ENCODE measurements around the gene PLXNA2.

- TF ChIP-seq, protein P1, sequence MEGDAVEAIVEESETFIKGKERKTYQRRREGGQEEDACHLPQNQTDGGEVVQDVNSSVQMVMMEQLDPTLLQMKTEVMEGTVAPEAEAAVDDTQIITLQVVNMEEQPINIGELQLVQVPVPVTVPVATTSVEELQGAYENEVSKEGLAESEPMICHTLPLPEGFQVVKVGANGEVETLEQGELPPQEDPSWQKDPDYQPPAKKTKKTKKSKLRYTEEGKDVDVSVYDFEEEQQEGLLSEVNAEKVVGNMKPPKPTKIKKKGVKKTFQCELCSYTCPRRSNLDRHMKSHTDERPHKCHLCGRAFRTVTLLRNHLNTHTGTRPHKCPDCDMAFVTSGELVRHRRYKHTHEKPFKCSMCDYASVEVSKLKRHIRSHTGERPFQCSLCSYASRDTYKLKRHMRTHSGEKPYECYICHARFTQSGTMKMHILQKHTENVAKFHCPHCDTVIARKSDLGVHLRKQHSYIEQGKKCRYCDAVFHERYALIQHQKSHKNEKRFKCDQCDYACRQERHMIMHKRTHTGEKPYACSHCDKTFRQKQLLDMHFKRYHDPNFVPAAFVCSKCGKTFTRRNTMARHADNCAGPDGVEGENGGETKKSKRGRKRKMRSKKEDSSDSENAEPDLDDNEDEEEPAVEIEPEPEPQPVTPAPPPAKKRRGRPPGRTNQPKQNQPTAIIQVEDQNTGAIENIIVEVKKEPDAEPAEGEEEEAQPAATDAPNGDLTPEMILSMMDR (IDR thresholded peaks at IDR 0.05): no peak
- no peak for TF ChIP-seq POLR2A (IDR thresholded peaks at IDR 0.05)
These were observed 10.2 kb downstream of the PLXNA2 start for GRCh38 chr1:208233978-208234377.
